ENCODE results near the gene FILIP1.

The FILIP1 gene

GRCh38 chr6:75263401-75263750 lies 230.2 kb downstream of the FILIP1 start:
- TF ChIP-seq SIN3A (IDR thresholded peaks at IDR 0.05; ENCODE audit: borderline replicate concordance, insufficient read depth, low read length) = no peak
- no peak for TF ChIP-seq TAF1 (IDR thresholded peaks at IDR 0.05; ENCODE audit: borderline replicate concordance, insufficient read depth, low read length)
- no peak for TF ChIP-seq POLR2AphosphoS5 (IDR thresholded peaks at IDR 0.05; ENCODE audit: low read depth, low read length)
- TF ChIP-seq REST (IDR thresholded peaks at IDR 0.05; ENCODE audit: insufficient read depth in 1 of 2, low read depth in 2 of 2, low read length in 2 of 2) = no peak
- no peak for TF ChIP-seq FOXP2 (optimal IDR thresholded peaks at IDR 0.05; ENCODE audit: borderline replicate concordance, extremely low read depth, extremely low read length, insufficient read depth)

DNA sequence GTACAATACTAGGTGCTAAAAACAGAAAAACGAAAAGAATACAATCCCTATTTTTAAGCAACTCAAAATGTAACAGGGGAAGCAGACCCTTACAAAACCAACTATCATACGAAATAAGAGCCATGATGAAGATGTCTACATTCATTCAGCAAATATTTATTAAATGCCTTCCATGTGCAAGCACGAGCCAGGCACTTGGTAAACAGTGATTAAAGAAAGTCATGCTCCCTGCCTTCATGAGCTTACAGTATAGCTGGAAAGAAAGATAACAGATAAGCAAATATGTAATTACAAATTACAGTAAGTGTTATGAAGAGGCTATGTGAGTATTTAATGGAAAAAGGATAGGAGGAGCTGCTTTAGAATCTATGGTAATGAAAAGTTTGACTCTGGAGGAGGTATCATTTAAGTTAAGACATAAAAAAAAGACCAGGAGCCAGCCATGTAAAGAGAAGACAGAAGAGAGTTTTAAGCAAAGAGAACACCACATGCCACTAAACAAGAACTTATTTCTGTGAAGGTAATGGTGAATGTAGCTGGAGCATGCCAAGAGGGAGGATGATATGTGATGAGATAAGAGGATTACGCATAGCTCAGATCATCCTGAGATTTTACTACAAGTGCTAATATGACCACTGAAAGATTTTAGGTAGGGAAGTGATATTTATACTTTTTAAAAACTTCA lies 230.7 kb downstream of the FILIP1 start:
- no peak for TF ChIP-seq REST (IDR thresholded peaks at IDR 0.05; ENCODE audit: insufficient read depth in 1 of 2, low read depth in 2 of 2, low read length in 2 of 2)
- TF ChIP-seq TAF1 (IDR thresholded peaks at IDR 0.05; ENCODE audit: borderline replicate concordance, insufficient read depth, low read length) = no peak
- TF ChIP-seq POLR2AphosphoS5 (IDR thresholded peaks at IDR 0.05; ENCODE audit: low read depth, low read length) = no peak
- no peak for TF ChIP-seq SIN3A (IDR thresholded peaks at IDR 0.05; ENCODE audit: borderline replicate concordance, insufficient read depth, low read length)
- no peak for TF ChIP-seq FOXP2 (optimal IDR thresholded peaks at IDR 0.05; ENCODE audit: borderline replicate concordance, extremely low read depth, extremely low read length, insufficient read depth)

- TF ChIP-seq FOXP2 (optimal IDR thresholded peaks at IDR 0.05; ENCODE audit: borderline replicate concordance, extremely low read depth, extremely low read length, insufficient read depth) (no peak), POLR2AphosphoS5 (IDR thresholded peaks at IDR 0.05; ENCODE audit: low read depth, low read length) (no peak), TAF1 (IDR thresholded peaks at IDR 0.05; ENCODE audit: borderline replicate concordance, insufficient read depth, low read length) (no peak), REST (IDR thresholded peaks at IDR 0.05; ENCODE audit: insufficient read depth in 1 of 2, low read depth in 2 of 2, low read length in 2 of 2) (no peak), SIN3A (IDR thresholded peaks at IDR 0.05; ENCODE audit: borderline replicate concordance, insufficient read depth, low read length) (no peak)
Observed at GRCh38 chr6:75261299-75261698, 232.3 kb downstream of the FILIP1 start.

GRCh38 chr6:75257343-75258087 lies 236.1 kb downstream of the FILIP1 start:
- TF ChIP-seq POLR2AphosphoS5 (IDR thresholded peaks at IDR 0.05; ENCODE audit: low read depth, low read length) = no peak
- no peak for TF ChIP-seq FOXP2 (optimal IDR thresholded peaks at IDR 0.05; ENCODE audit: borderline replicate concordance, extremely low read depth, extremely low read length, insufficient read depth)
- no peak for TF ChIP-seq REST (IDR thresholded peaks at IDR 0.05; ENCODE audit: insufficient read depth in 1 of 2, low read depth in 2 of 2, low read length in 2 of 2)
- no peak for TF ChIP-seq TAF1 (IDR thresholded peaks at IDR 0.05; ENCODE audit: borderline replicate concordance, insufficient read depth, low read length)
- TF ChIP-seq SIN3A (IDR thresholded peaks at IDR 0.05; ENCODE audit: borderline replicate concordance, insufficient read depth, low read length) = no peak

All from PFSK-1 (cell line).